Lower leg skin (tissue), 4 donors: Measurements from ENCODE around the gene SOD2. TPM values are rescaled to one million over a fixed set of nuclear protein-coding genes. Genes with fewer than 3 reads are reported as not detected.
"Not testable (repeated sequence)": the region's sequence is repeated elsewhere in the genome, so short reads cannot be mapped to it uniquely, and the experiment has no call there.

Experiments
- DNase-seq, 2 donors: peaks; one replicate each; pipeline ENCODE4 v3.0.0-alpha.2; 2019; ENCODE audit warnings: low spot score in 2 of 2
- H3K4me3 ChIP-seq: fragments of 200-600 bp; sonication (generic); 2 replicates; pipeline ENCODE4 v1.5.1; 2017; ENCODE audit warnings: mild to moderate bottlenecking, low read depth; ENCODE audit not compliant: poor library complexity, severe bottlenecking
- POLR2A ChIP-seq, 2 donors: fragments of 450-650 bp; IDR thresholded peaks; one replicate each; pipeline ENCODE4 v1.6.1; 2016 to 2017; ENCODE audit warnings: antibody characterized with exemption in 2 of 2, mild to moderate bottlenecking in 1 of 2, moderate library complexity in 1 of 2
- WGBS, 2 donors: methylation state at CpG; one replicate each; pipeline ENCODE4 v1.1.5; 2018; 5-methylcytosine and 5-hydroxymethylcytosine counted together
- intact Hi-C: fragments of 100-400 bp; cut with DNase I; formaldehyde crosslinking; loops from one replicate; pipeline ENCODE4 v1.15.0; 2023; ENCODE audit warnings: low total_unique reads
- total RNA-seq, 4 donors: library from RNA; depleted of rRNA; stranded (reverse); fragments of >200 nt; gene quantifications; one replicate each; pipeline ENCODE4 v1.1.0, GENCODE V29; 2016
- TF ChIP-seq, protein P1 (sequence below), 3 donors: fragments of 450-650 bp; IDR thresholded peaks; one replicate each; pipeline ENCODE4 v1.5.1; 2016; ENCODE audit warnings: antibody characterized with exemption in 3 of 3, mild to moderate bottlenecking in 3 of 3, moderate library complexity in 2 of 3

Gene SOD2
- total RNA-seq, 4 donors from 2014 or later = 117 to 280 (median 190) TPM

- no peak for DNase-seq
- intact Hi-C loops = no loop called here
- no peak overlapping the region for H3K4me3 ChIP-seq
- no peak for TF ChIP-seq POLR2A (IDR thresholded peaks at IDR 0.05)
- TF ChIP-seq, protein P1, sequence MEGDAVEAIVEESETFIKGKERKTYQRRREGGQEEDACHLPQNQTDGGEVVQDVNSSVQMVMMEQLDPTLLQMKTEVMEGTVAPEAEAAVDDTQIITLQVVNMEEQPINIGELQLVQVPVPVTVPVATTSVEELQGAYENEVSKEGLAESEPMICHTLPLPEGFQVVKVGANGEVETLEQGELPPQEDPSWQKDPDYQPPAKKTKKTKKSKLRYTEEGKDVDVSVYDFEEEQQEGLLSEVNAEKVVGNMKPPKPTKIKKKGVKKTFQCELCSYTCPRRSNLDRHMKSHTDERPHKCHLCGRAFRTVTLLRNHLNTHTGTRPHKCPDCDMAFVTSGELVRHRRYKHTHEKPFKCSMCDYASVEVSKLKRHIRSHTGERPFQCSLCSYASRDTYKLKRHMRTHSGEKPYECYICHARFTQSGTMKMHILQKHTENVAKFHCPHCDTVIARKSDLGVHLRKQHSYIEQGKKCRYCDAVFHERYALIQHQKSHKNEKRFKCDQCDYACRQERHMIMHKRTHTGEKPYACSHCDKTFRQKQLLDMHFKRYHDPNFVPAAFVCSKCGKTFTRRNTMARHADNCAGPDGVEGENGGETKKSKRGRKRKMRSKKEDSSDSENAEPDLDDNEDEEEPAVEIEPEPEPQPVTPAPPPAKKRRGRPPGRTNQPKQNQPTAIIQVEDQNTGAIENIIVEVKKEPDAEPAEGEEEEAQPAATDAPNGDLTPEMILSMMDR (IDR thresholded peaks at IDR 0.05) = no peak
- 17 to 31% methylated on average over 4 of the region's 4 CpGs for WGBS, 2 donors
Measured at GRCh38 chr6:159729598-159730331, 36.7 kb upstream of the SOD2 start.

- intact Hi-C loops = no loop called here
- WGBS, 2 donors = 1 to 2% methylated on average over 9 of the region's 9 CpGs
- H3K4me3 ChIP-seq = peak overlapping the region; percentile 85
- DNase-seq = no peak
- TF ChIP-seq, protein P1 (IDR thresholded peaks at IDR 0.05) = no peak
- no peak for TF ChIP-seq POLR2A (IDR thresholded peaks at IDR 0.05)
Measured at GRCh38 chr6:159728531-159728964, 35.5 kb upstream of the SOD2 start.

DNA sequence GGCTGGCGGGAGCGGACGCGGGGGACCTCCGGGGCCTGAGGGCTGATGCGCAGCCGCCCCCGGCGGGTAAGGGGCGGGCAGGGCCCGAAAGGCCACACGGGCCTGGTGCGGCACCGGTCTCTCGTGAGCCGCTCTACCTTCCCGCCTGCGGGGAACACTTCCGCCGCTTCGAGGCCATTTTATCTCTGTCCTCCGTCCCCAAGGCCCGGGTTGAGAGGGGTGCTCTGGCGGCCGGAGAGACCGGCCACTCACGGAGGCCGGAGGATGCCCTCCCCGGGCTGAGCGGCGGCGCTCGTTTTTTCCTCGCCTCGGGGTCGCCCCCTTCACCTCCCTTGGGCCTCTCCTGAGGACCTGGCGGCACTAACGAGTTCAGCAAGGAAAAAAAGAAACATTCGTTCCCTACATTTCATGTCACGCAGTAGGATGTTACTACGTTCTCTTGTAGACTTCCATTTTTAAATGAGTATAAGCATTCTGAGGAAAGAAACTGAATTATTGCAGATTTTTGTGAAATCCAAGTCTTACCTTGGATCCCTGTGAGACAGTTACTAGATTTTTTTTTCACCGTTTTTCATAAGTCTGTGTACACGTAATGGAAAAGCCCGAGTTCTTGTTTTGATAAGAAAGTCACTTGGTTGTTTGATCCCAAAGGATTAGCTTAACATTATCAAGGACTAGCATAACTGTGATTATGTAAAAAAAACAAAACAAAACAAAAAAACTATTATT lies 34.8 kb upstream of the SOD2 start:
- TF ChIP-seq POLR2A (IDR thresholded peaks at IDR 0.05) = no peak
- TF ChIP-seq, protein P1 (IDR thresholded peaks at IDR 0.05) = no peak
- H3K4me3 ChIP-seq = peak overlapping the region; percentile 85
- intact Hi-C loops = no loop called here
- WGBS, 2 donors = 0% methylated on average over 19 to 44 of the region's 44 CpGs
- DNase-seq = no peak

- peak in 1 of 2 donors; percentile 69 for TF ChIP-seq POLR2A (IDR thresholded peaks at IDR 0.05)
- TF ChIP-seq, protein P1 (IDR thresholded peaks at IDR 0.05) = peak in 1 of 3 donors; percentile 22
- peak; percentile 95 to 99 for DNase-seq
- intact Hi-C loops = no loop called here
- peak within 1 kb of the TSS; percentile 85 for H3K4me3 ChIP-seq
- WGBS, 2 donors = 0 to 1% methylated on average over 20 to 52 of the region's 93 CpGs
Measured at GRCh38 chr6:159726918-159727716, 34.1 kb upstream of the SOD2 start, which contains the start of gene WTAP. TSS of gene WTAP (plus strand) at chr6:159727506. CDS start at chr6:159736266, 8,760 bp downstream.

DNA sequence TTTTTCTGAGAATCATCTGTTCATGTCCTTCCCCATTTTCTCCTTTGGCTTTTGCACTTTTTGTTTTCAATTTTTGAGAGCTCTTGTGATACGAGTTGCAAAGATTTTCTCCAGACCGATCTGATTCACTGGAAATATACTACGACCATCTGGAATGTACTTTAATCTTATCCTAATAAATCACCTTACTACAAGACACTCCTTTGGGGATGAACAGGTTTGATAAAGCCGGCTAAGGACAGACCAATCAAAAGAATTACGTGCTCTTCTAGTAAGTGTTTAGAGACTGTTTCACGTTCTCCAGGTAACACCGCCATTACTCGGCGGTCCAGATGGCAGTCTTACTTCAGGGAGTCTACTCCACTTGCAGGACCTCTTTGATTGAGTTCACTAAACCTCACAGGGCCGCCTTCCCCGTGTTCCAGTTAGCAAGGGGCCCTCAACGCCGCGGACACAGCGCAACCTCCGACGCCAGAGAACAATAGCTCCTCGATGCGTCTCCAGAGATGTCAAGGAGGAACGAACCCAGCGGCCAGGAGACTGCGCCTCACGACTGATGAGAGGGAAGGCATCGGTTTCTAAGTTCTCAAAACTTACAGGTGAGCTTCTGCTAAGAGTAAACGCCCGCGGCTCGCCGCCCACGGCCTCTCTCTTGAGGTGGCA lies 33.3 kb upstream of the SOD2 start:
- DNase-seq = no peak
- WGBS, 2 donors = 1% methylated on average over 28 to 30 of the region's 30 CpGs
- intact Hi-C loops = no loop called here
- H3K4me3 ChIP-seq = peak overlapping the region; percentile 78
- TF ChIP-seq POLR2A (IDR thresholded peaks at IDR 0.05) = no peak
- TF ChIP-seq, protein P1 (IDR thresholded peaks at IDR 0.05) = no peak

- intact Hi-C loops, H3K4me3 ChIP-seq, DNase-seq: not testable (repeated sequence)
- 96 to 99% methylated on average over 3 of the region's 3 CpGs for WGBS, 2 donors
Measured at GRCh38 chr6:159725208-159725607, 32.2 kb upstream of the SOD2 start.
